Measurements from ENCODE around the gene TTC28. TPM values are rescaled to one million over a fixed set of nuclear protein-coding genes. Genes with fewer than 3 reads are reported as not detected.
A peak's percentile ranks its signal among the peaks of the same experiment; 100 is the strongest.

TTC28 gene
- total and polyA plus RNA-seq, 2 donors (not counting 3 experiments of a cell fraction or from before 2014, with no cell fraction given) = 16.5 to 51.1 TPM

GRCh38 chr22:28560046-28560742, 119.4 kb downstream of the TTC28 start:
- Histone ChIP-seq H3K4me1 (ENCODE audit: control insufficient read depth, extremely low read depth, insufficient read depth, low read length) (peaks cover 9% of the 10 kb centered on the region), H2AFZ (ENCODE audit: low read depth, low read length) (no peak overlapping the region), H3K79me2 (ENCODE audit: control insufficient read depth, insufficient read depth, low read length) (no peaks in the 10 kb centered on the region), H4K20me1 (replicated peaks; ENCODE audit: control insufficient read depth, extremely low read depth, insufficient read depth, low read length) (no peaks in the 10 kb centered on the region), H3K27ac (ENCODE audit: insufficient read depth, low read depth, low read length) (no peak overlapping the region), H3K9ac (replicated peaks; ENCODE audit: extremely low read depth, insufficient read depth, low read length) (no peak overlapping the region), H3K9me1 (replicated peaks; ENCODE audit: control insufficient read depth, extremely low read depth, insufficient read depth, low read length) (no peaks in the 10 kb centered on the region), H3K36me3 (ENCODE audit: control insufficient read depth in 2 of 2, extremely low read depth in 1 of 2, insufficient read depth in 2 of 2, low read length in 2 of 2) (no peaks in the 10 kb centered on the region), H3K4me3 (replicated peaks in 1 of 3; ENCODE audit: insufficient read depth in 1 of 3, low read depth in 1 of 3, low read length in 3 of 3) (no peak overlapping the region), H3K9me3 (replicated peaks; ENCODE audit: control insufficient read depth, insufficient read depth, low read length) (no peaks in the 10 kb centered on the region), H3K4me2 (ENCODE audit: insufficient read depth, low read length) (no peak overlapping the region), H3K27me3 (ENCODE audit: control insufficient read depth in 2 of 2, insufficient read depth in 2 of 2, low read length in 2 of 2) (no peaks in the 10 kb centered on the region)
- dilution Hi-C loops (cut with MboI; ENCODE audit: extremely low pct_ligation_motif_present, low sequenced_read_pairs) (no loop called here), intact Hi-C loops (cut with micrococcal nuclease) (no loop called here)
- ChIA-PET CTCF (no interaction called here), POLR2A (no interaction called here)
- FAIRE-seq (no peak), DNase-seq (ENCODE audit: low read depth, low spot score) (peak; percentile 32)
- no TSS peak for BruUV-seq (replicated peaks)
- no peak for TF ChIP-seq EZH2 (IDR thresholded peaks at IDR 0.05; ENCODE audit: borderline replicate concordance, low read depth, low read length, severe bottlenecking)
- TF ChIP-seq GATA2 (IDR thresholded peaks at IDR 0.05; ENCODE audit: insufficient read depth, insufficient read length, low read depth, low read length) = peak; percentile 42
- TF ChIP-seq POLR2A (IDR thresholded peaks at IDR 0.05; ENCODE audit: low read depth, low read length) = no peak
- TF ChIP-seq MAX (IDR thresholded peaks at IDR 0.05; ENCODE audit: insufficient read depth, insufficient read length) = no peak
- TF ChIP-seq MYC (IDR thresholded peaks at IDR 0.05; ENCODE audit: low read depth, low read length) = no peak
- TF ChIP-seq CTCF (IDR thresholded peaks at IDR 0.05; ENCODE audit: extremely low read depth in 1 of 2, insufficient read depth in 1 of 2, low read depth in 1 of 2, low read length in 2 of 2) = no peak
- peak; percentile 36 for TF ChIP-seq JUN (IDR thresholded peaks at IDR 0.05; ENCODE audit: borderline replicate concordance, insufficient read depth, insufficient read length, low read depth)
- no peak for TF ChIP-seq POLR2AphosphoS5 (IDR thresholded peaks at IDR 0.05; ENCODE audit: insufficient read depth, low read depth, low read length)
- TF ChIP-seq FOS (IDR thresholded peaks at IDR 0.05; ENCODE audit: borderline replicate concordance, insufficient read depth, low read length) = peak; percentile 3

All from endothelial cell of umbilical vein (primary cell).